Glutamatergic neuron (in vitro differentiated cells): Measurements from ENCODE around the gene PRCP. TPM values are rescaled to one million over a fixed set of nuclear protein-coding genes. Genes with fewer than 3 reads are reported as not detected.

Experiments
- total RNA-seq: library from RNA; stranded (reverse); fragmentation: NEBNext Ultra II Directional; extraction: Animal tissue kit (Norgen Biotek cat#: 25700); gene quantifications from one replicate; pipeline ENCODE4 v1.2.1, GENCODE V29; 2021; ENCODE audit not compliant: unreplicated experiment

Gene PRCP
- total RNA-seq, 1 donor from 2014 or later: 12.3 TPM

Other genes with a start within 250 kb of the PRCP start
- gene FAM181B, start 166.6 kb downstream of the PRCP start, total RNA-seq: 0.47 TPM
- 2.0 TPM for gene DDIAS, start 1.3 kb upstream of the PRCP start, total RNA-seq
- 59.4 TPM for gene RAB30, start 171.5 kb upstream of the PRCP start, total RNA-seq